ENCODE measurements around the gene BICRAL. TPM values are rescaled to one million over a fixed set of nuclear protein-coding genes. Genes with fewer than 3 reads are reported as not detected.

BICRAL gene
- total and polyA plus RNA-seq, 2 of the 4 experiments (the other 2 are of a cell fraction): 4.0 to 6.1 TPM

DNA sequence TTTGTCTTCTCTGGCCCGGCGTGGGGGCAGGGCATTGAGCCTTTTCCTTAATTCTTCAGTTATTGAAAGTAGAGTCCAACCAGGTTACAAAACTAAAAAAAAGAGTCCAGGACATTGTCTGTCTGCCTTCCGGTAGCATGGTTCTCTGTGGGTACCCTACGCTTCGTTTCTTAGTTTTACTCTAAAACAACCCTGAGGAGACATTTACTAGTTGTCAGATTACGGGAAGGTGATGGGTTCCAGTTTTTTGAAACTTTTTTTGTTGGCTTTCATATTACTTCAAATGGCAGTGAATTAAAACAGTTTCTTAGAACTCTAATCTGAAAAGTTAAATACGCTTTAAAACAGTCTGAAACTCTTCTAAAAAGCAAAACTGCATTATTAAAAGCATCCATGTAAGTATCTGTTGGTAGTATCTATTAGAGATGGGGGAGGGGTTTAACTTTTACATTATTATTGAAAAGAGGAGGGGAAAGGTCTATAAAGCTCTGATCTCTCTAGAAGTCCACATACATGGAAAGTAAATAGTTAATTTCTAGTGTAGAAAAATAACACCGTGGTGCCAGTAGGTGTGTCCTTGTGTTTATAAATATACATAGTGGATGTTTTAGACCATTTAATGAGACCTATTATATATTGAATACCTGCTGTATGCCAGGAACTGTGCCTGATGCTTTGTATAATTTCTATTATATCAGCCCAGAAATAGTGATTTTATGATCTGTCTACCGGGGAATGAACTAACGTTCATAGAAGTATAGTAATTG is 2.2 kb downstream of the BICRAL start:
- peak overlapping the region; percentile 99 for H2BK5ac ChIP-seq (ENCODE audit: low read depth, low read length, poor library complexity, severe bottlenecking)

More for the DNA sequence above, 2.2 kb downstream of the BICRAL start:
- H3K27ac ChIP-seq (ENCODE audit: insufficient read depth, low read length): peak overlapping the region; percentile 98
- H2BK120ac ChIP-seq (ENCODE audit: low read depth, low read length): peak overlapping the region; percentile 90
- CTCF ChIA-PET: interaction anchor here (0.7 kb wide), 1 partner anchor 84 kb away, joined by 3 read pairs; no protein-coding TSS in a partner anchor
- peak overlapping the region; percentile 53; the same call in 1 of the 2 replicates for H2BK20ac ChIP-seq (ENCODE audit: low read depth, low read length)
- H3K36me3 ChIP-seq (ENCODE audit: control insufficient read depth, insufficient read depth, low read length): peaks cover 3% of the 10 kb centered on the region; the same call in 1 of the 2 replicates
- peak overlapping the region; percentile 100 for H3K23ac ChIP-seq (ENCODE audit: low read depth, low read length)
- no CpG with 5 or more reads among the region's 10 CpGs for WGBS, 2 experiments (ENCODE audit: extremely low coverage in 2 of 2, insufficient read length in 1 of 2)
- DNase-seq (no peak), ATAC-seq (ENCODE audit: low read depth) (no peak)
- H2AK5ac ChIP-seq (ENCODE audit: low read depth, low read length): peak overlapping the region; percentile 98
- H3K4me1 ChIP-seq (ENCODE audit: control insufficient read depth, insufficient read depth, low read length): peaks cover 7% of the 10 kb centered on the region
- dilution Hi-C loops (cut with HindIII; ENCODE audit: low sequenced_read_pairs, unreplicated experiment) (no loop called here), in situ Hi-C loops (cut with MboI; ENCODE audit: low sequenced_read_pairs) (no loop called here), intact Hi-C loops (cut with micrococcal nuclease) (loop anchor here (2.0 kb wide), 1 partner anchor 57 kb away; no protein-coding TSS in a partner anchor)
- H3K56ac ChIP-seq (ENCODE audit: extremely low read depth, insufficient read depth, low read length): peak overlapping the region; percentile 99
- no peaks in the 10 kb centered on the region for H3K27me3 ChIP-seq (ENCODE audit: control insufficient read depth, insufficient read depth, low read length)
- peak overlapping the region; percentile 90 for H2AFZ ChIP-seq (replicated peaks; ENCODE audit: low read length, poor library complexity)
- peaks cover 3% of the 10 kb centered on the region for H4K20me1 ChIP-seq (ENCODE audit: insufficient read depth, low read length)
- H4K91ac ChIP-seq (ENCODE audit: insufficient read depth, low read depth, low read length): peak overlapping the region; percentile 96
- H3K4me2 ChIP-seq (ENCODE audit: low read depth, low read length): peak overlapping the region; percentile 94
- peak overlapping the region; percentile 100 for H3K14ac ChIP-seq (replicated peaks; ENCODE audit: low read depth, low read length)
- peak overlapping the region; percentile 90 to 98 for H4K8ac ChIP-seq (ENCODE audit: low read depth in 2 of 2, low read length in 2 of 2)
- H3K9me3 ChIP-seq (ENCODE audit: control insufficient read depth, insufficient read depth, low read length): no peaks in the 10 kb centered on the region
- peak overlapping the region; percentile 100 for H2AK9ac ChIP-seq (replicated peaks; ENCODE audit: low read depth, low read length, poor library complexity)
- POLR2A ChIA-PET (ENCODE audit: unreplicated experiment): interaction anchor here (0.6 kb wide), 1 partner anchor 810 kb away, joined by 3 read pairs; no protein-coding TSS in a partner anchor
- peak overlapping the region; percentile 100 for H3K18ac ChIP-seq (ENCODE audit: low read depth, low read length)
- peaks cover 9% of the 10 kb centered on the region for H3K9me1 ChIP-seq (ENCODE audit: insufficient read depth, low read length)
- peaks cover 14 to 55% of the 10 kb centered on the region in 2 experiments for H3K79me1 ChIP-seq (ENCODE audit: low read depth in 1 of 2, low read length in 2 of 2)
- H3K4me3 ChIP-seq (ENCODE audit: insufficient read depth, low read depth, low read length): peak overlapping the region; percentile 96
- TF ChIP-seq RAD21 (IDR thresholded peaks at IDR 0.05; ENCODE audit: low read length) (no peak; the same call in 1 of the 2 replicates), MAZ (IDR thresholded peaks at IDR 0.05; ENCODE audit: borderline replicate concordance, low read depth, low read length) (no peak), MAFK (IDR thresholded peaks at IDR 0.05; ENCODE audit: low read depth, low read length) (no peak), MXI1 (IDR thresholded peaks at IDR 0.05; ENCODE audit: borderline replicate concordance, low read depth, low read length) (no peak), CEBPB (IDR thresholded peaks at IDR 0.05; ENCODE audit: low read depth, low read length) (no peak), SMC3 (IDR thresholded peaks at IDR 0.05; ENCODE audit: low read depth, low read length) (no peak), RCOR1 (IDR thresholded peaks at IDR 0.05; ENCODE audit: insufficient replicate concordance, low read length) (no peak)
- TF ChIP-seq, protein P1, sequence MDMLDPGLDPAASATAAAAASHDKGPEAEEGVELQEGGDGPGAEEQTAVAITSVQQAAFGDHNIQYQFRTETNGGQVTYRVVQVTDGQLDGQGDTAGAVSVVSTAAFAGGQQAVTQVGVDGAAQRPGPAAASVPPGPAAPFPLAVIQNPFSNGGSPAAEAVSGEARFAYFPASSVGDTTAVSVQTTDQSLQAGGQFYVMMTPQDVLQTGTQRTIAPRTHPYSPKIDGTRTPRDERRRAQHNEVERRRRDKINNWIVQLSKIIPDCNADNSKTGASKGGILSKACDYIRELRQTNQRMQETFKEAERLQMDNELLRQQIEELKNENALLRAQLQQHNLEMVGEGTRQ (IDR thresholded peaks at IDR 0.05; ENCODE audit: low read depth, low read length): no peak
- TF ChIP-seq, protein P2, sequence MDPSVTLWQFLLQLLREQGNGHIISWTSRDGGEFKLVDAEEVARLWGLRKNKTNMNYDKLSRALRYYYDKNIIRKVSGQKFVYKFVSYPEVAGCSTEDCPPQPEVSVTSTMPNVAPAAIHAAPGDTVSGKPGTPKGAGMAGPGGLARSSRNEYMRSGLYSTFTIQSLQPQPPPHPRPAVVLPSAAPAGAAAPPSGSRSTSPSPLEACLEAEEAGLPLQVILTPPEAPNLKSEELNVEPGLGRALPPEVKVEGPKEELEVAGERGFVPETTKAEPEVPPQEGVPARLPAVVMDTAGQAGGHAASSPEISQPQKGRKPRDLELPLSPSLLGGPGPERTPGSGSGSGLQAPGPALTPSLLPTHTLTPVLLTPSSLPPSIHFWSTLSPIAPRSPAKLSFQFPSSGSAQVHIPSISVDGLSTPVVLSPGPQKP (IDR thresholded peaks at IDR 0.05; ENCODE audit: borderline replicate concordance, low read depth, low read length): no peak
- TF ChIP-seq, protein P3, sequence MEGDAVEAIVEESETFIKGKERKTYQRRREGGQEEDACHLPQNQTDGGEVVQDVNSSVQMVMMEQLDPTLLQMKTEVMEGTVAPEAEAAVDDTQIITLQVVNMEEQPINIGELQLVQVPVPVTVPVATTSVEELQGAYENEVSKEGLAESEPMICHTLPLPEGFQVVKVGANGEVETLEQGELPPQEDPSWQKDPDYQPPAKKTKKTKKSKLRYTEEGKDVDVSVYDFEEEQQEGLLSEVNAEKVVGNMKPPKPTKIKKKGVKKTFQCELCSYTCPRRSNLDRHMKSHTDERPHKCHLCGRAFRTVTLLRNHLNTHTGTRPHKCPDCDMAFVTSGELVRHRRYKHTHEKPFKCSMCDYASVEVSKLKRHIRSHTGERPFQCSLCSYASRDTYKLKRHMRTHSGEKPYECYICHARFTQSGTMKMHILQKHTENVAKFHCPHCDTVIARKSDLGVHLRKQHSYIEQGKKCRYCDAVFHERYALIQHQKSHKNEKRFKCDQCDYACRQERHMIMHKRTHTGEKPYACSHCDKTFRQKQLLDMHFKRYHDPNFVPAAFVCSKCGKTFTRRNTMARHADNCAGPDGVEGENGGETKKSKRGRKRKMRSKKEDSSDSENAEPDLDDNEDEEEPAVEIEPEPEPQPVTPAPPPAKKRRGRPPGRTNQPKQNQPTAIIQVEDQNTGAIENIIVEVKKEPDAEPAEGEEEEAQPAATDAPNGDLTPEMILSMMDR (conservative IDR thresholded peaks at IDR 0.05; ENCODE audit: low read depth, low read length): no peak
- TSS peak; percentile 53 for BruUV-seq (replicated peaks)
- peak overlapping the region; percentile 27; the same call in 1 of the 3 replicates for H2BK15ac ChIP-seq (ENCODE audit: low read depth, low read length)
- peak overlapping the region; percentile 100 for H4K5ac ChIP-seq (ENCODE audit: low read depth, low read length)
- H3K9ac ChIP-seq (ENCODE audit: low read depth, low read length): peak overlapping the region; percentile 100
- peak overlapping the region; percentile 100 for H3K4ac ChIP-seq (ENCODE audit: low read depth, low read length)
